T follicular helper cell (primary cell): ENCODE measurements around the gene SCOC.
"Not testable (repeated sequence)": the region's sequence is repeated elsewhere in the genome, so short reads cannot be mapped to it uniquely, and the experiment has no call there.

Experiments used
- DNase-seq: peaks from one replicate; pipeline ENCODE4 v3.0.0-alpha.2; 2020; ENCODE audit warnings: low read depth

Gene SCOC

DNA sequence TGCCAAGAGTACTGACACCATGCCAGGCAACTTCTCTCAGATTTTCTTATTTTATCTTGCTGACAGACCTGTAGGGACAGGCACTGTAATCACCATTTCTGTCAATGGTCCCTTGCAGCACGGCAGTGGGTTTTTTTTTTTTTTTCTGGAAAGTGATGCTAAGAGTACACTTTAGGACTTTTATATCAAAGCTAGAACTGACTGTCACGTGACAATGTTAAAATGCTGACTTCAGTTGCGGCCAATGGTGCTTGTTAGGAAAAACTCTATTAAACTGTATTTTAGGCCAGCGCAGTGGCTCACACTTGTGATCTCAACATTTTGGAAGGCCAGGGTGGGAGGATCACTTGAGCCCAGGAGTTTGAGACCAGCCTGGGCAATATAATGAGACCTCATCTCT lies 12.3 kb upstream of the SCOC start:
- no peak for DNase-seq

GRCh38 chr4:140363051-140363450 lies 10.4 kb upstream of the SCOC start:
- DNase-seq, result no peak

GRCh38 chr4:140363558-140363957 lies 9.9 kb upstream of the SCOC start:
- no peak for DNase-seq

- DNase-seq, result no peak
Observed at GRCh38 chr4:140367738-140368137, 5.7 kb upstream of the SCOC start.

DNA sequence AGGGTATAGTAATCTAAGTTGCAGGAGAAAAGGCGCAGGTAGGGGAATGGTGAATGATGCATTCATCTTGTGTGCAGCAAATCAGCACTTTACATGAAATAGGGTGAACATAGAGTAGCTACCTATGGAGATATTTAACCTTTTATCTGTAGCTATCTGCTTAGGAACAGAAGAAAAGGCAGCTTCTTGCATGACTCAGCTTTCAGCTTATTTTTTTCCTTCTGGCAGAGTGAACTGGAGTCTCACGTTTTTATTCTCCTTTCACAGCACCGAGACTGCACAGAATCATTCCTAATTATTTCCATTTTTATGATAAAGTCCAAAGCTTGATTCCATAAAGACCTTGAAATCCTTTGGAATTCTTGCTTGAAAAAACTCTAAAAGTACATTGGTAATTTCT lies 4.8 kb upstream of the SCOC start:
- DNase-seq, result no peak

DNA sequence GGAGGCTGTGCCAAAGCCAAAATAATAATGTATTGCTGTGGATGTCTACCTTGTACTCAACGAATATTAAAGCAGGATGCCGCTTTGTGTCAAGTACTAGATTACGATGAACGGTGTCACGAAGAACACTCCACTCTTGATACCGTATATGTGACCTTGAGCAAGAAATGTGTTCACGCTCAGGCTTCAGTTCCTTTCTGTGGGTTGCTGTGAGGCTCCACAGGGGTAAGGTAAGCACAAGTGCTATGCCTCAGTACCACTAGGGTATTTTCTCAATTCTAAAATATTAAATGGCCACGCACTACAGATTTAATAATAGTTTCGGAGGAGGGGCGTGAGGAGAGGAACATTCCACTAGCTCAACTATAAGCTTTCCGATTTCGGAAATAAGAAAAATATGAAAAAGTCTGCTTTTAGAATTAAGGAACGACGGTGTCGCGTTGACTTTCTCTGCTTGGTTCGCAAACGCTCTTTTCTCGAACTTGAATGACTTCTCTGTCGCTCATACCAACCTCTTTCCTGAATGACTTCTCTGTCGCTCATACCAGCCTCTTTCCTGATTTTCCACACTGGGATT lies 607 bp upstream of the SCOC start:
- peak; percentile 6 for DNase-seq

DNA sequence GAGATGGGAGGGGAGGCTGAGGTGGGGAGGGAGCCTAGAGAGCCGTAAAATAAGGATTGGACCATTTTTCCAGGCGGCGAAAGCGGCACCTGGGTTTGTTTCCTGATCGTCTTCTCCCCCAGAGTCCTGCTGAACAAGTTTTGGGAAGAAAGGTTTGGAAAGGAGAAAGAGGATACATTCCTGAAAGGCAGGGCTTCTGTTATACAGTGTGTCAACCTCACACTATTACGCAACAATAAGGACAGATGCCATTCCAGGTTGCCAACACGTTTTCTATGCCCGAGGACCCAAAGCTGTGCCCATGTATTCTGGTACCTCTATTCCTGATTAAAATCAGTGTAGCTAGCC lies 658 bp downstream of the SCOC start:
- DNase-seq, result no peak

DNA sequence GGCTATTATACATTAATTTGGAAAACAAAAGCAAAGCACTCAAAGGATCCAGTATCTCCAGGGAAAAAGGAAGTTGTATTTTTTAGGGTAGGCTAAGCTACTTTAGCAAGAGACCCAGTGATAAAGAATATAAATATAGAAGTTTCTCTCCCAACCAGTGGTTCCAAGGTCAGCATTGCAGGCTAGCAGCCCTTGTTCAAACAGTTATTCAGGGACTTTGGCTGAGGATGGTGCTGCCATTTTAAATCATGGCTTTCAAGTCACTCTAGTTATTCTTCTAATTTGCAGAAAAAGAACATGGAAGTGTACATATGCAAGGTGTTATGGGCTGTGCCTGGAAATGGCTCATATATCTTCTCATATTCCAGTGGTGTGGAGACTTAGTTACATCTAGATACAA lies 9.3 kb downstream of the SCOC start:
- DNase-seq, result no peak

DNA sequence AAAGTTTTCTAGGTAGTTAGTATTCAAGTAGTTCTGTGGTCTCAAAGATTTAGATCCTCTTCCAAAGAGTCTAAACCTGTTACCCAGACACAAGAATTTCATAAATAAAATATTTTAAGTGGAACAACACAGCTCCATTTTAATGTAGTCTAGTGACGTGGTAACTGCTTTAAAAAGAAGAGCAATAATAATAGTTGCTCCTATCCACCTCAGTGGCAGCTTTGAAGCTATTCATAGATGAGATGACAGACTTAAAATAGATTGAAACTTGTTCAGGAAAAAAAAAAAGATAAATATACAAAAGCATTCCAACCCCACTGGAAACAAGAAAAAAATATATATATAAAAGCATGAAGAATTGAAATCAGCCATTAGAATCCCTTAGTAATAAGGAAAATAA lies 14.6 kb downstream of the SCOC start:
- no peak for DNase-seq

GRCh38 chr4:140395668-140396067 lies 22.2 kb downstream of the SCOC start:
- DNase-seq, result no peak

- no peak for DNase-seq
Observed at GRCh38 chr4:140400111-140400510, 26.7 kb downstream of the SCOC start.

DNA sequence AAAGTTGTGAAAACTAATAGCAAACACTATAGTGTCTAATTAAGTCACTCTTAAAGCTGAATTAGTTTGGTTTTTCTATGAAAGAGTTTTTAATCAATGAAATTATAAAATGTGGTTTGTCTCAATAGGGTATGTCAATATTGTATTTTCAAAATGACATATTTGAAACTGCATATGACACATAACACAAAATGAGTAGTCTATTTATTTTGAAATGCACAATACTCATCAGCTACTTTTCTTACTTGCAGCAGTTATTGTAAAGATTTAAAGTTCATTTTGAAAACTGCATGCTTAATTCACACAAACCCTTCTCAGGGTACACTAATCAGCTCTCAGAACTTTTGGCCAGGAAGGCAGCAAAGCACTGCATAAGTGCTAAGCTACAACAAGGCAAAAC lies 32.8 kb downstream of the SCOC start:
- DNase-seq, result no peak

DNA sequence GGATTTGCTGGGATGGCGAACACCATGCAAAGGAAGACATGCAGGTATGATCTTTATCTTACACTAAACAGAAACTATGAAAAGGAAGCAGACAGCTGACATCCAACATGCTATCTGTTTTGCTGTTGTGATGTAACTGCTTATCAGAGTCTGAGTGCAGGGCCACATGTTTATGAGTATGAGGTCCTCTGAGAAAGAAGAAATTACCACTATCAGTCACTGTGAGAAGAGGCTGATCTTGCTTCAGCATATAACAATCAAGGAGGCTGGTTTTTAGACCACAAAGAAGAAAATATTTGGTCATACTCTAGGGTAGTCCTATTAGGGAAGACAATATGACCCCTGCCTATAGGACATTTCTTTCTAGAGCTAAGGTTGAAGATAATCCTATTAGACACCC lies 35.5 kb downstream of the SCOC start:
- DNase-seq, result no peak

- DNase-seq, result not testable (repeated sequence)
Observed at GRCh38 chr4:140413130-140413969, 39.9 kb downstream of the SCOC start.

DNA sequence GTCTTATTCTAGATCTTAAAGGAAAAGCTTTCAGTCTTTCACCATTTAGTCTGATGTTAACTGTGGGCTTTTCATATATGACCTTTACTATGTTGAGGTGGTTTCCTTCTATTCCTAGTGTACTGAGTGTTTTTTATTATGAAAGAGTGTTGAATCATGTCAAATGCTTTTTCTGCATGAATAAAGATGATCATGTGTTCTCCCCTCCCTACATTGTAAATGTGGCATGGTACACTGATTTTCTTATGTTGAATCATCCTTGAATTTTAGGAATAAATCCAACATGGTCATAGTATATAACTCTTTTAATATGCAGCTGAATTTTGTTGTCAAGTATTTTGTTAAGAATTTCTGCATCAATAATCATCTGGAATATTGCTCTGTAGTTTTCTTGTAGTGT lies 49.7 kb downstream of the SCOC start:
- DNase-seq, result no peak

DNA sequence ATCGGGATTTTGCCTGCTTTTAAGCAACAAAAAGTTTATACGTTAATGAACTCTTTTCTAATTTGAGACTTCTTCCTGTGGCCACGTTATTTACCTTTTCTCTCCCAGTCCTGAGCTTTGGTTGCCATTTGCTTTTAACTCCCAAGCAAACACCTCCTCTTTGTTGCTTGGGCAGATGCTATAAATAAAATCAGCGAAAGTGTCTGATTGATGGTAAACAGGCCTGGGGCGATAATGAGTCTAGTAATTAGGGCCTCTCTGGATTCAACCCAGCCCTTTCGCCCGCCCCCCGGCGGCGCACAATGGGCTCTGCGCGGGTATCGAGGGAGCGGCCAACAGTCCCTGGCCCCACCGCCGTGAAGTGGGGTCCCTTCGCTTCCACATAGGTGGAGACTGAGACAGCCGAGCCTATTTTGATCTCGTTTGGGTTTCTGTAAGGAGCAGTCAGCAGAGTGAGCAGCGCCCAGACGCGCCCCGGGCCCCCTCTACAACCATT lies 53.2 kb downstream of the SCOC start:
- DNase-seq, result no peak

DNA sequence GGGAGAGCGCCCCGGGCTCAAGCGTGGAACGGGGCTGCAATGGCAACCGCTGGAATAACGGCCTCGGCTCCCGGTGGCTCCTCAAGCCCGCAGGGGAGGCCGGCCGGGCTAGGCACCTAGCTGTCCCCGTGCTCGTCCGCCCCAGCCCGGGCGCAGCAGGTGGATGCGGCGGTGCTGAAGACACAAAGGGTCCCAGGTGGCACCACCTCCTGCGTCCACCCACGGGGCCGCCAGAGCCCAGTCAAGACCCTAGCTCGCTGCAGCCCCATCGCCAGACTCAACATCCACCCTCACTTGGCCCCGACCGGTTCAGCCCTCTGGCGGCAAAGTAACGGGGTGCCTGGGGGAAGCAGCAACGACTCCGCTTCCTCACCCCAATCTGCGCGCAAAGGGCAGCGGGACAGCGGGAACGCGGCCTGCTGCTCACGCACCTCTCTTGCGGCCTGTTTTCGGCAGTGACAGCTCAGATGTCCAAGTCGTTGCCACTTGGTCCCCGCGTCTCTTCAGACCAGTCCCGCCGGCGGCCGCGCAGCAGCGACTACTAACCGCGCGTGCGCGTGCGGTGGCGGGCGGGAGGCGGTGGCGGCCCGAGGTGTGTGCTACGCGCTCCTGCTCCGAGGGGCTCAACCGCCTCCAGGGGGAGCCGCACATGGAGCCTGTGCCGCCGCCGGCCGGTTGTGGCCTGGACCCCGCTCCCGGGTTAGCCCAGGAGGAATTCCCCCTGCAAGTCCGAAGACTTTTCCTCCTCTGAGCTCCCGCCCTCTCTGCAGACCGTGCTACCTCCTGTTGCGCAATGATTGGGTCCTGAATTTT lies 53.9 kb downstream of the SCOC start, which contains the start of gene CLGN:
CLGN (minus strand) TSS at position 543 of the 813 bp plus-strand sequence. CDS start 14,570 bp downstream, outside the sequence.
- DNase-seq, result peak; percentile 1

GRCh38 chr4:140427919-140428471 lies 54.5 kb downstream of the SCOC start:
- DNase-seq, result no peak
